Lower leg skin (tissue), 3 donors: ENCODE data around the gene TUBB6.

Experiments used
- POLR2A ChIP-seq, 2 donors: fragments of 450-650 bp; IDR thresholded peaks; one replicate each; pipeline ENCODE4 v1.6.1; 2016 to 2017; ENCODE audit warnings: antibody characterized with exemption in 2 of 2, mild to moderate bottlenecking in 1 of 2, moderate library complexity in 1 of 2
- TF ChIP-seq, protein P1 (sequence below), 3 donors: fragments of 450-650 bp; IDR thresholded peaks; one replicate each; pipeline ENCODE4 v1.5.1; 2016; ENCODE audit warnings: antibody characterized with exemption in 3 of 3, mild to moderate bottlenecking in 3 of 3, moderate library complexity in 2 of 3

DNA sequence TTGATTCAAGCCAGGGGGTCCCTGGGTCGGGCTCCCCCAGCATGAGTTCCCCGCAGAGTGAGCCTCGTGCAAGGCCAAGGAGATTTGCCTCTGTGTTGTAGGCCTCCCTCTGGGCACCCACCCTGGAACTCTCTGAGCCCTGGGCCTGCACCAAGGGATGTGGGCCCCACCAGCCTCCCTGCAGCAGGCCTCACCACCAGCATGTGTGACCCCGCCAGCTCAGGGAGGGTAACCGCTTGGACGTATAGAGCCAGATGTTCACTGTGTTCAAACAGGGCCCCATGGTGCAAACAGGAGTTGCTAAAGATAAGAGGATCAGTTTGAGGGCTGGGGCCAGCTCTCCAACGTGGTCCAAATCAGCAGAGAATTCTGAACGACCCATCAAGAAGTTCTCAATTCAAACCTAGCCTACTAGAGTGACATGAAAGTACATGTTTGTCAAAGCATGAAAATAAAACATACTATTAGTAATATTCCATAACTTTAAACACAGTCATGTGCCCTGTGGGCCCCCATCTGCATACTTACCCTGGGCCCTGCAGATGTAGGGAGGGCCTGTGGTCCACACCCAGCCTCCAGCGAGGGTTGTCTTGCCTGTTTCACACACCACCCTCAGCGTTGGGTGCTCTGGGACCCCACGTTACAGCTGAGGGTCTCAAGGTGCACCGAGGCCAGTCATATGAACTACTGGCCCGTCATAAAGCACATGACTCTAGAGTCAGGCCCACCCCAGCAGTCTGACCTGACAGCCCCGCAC lies 5.5 kb upstream of the TUBB6 start:
- TF ChIP-seq, protein P1, sequence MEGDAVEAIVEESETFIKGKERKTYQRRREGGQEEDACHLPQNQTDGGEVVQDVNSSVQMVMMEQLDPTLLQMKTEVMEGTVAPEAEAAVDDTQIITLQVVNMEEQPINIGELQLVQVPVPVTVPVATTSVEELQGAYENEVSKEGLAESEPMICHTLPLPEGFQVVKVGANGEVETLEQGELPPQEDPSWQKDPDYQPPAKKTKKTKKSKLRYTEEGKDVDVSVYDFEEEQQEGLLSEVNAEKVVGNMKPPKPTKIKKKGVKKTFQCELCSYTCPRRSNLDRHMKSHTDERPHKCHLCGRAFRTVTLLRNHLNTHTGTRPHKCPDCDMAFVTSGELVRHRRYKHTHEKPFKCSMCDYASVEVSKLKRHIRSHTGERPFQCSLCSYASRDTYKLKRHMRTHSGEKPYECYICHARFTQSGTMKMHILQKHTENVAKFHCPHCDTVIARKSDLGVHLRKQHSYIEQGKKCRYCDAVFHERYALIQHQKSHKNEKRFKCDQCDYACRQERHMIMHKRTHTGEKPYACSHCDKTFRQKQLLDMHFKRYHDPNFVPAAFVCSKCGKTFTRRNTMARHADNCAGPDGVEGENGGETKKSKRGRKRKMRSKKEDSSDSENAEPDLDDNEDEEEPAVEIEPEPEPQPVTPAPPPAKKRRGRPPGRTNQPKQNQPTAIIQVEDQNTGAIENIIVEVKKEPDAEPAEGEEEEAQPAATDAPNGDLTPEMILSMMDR (IDR thresholded peaks at IDR 0.05), result no peak
- no peak for TF ChIP-seq POLR2A (IDR thresholded peaks at IDR 0.05)
